B cell (primary cell): ENCODE data around the gene ATP5F1E. TPM values are rescaled to one million over a fixed set of nuclear protein-coding genes. Genes with fewer than 3 reads are reported as not detected.

Experiments used
- ATAC-seq: fragments of 200-7000 bp; cut with Tn5 transposase; one replicate; pipeline ENCODE4 v1.10.0; 2021; ENCODE audit warnings: low read depth, mild to moderate bottlenecking, moderate number of reproducible peaks, moderate library complexity
- CTCF ChIA-PET: fragments of 350-600 bp; sonication (Branson Sonifier 250); formaldehyde crosslinking; loops from one replicate; lab custom pipeline; 2021; ENCODE audit warnings: antibody characterized with exemption, inconsistent platforms; lab: Charles Lee
- POLR2A ChIA-PET: fragments of 350-600 bp; sonication (Branson Sonifier 250); formaldehyde crosslinking; loops from one replicate; lab custom pipeline; 2021; ENCODE audit warnings: antibody characterized with exemption; lab: Charles Lee
- DNase-seq: peaks from one replicate; pipeline ENCODE4 v3.0.0; 2013
- H2AFZ ChIP-seq: 2 replicates; pipeline ENCODE4 v1.6.1; 2012; ENCODE audit warnings: mild to moderate bottlenecking, low read depth, low read length; ENCODE audit not compliant: insufficient read depth, poor library complexity, severe bottlenecking
- H3K27ac ChIP-seq, 2 donors: 1 replicate in 1 of 2; 2 replicates in 1 of 2; pipeline ENCODE4 v1.5.1; 2012 to 2013; ENCODE audit warnings: low read length in 2 of 2, mild to moderate bottlenecking in 2 of 2, moderate library complexity in 1 of 2
- H3K27me3 ChIP-seq, 4 experiments: fragments of 200-600 bp in 1 of 4; sonication (generic) in 1 of 4; replicated peaks in 1 of 4; 1 replicate in 2 of 4; 2 replicates in 2 of 4; pipeline versions ENCODE4 v1.6.1 to v1.7.0; 2013 to 2016; ENCODE audit warnings: low read length in 3 of 4, mild to moderate bottlenecking in 2 of 4, mixed read lengths in 1 of 4, moderate library complexity in 1 of 4; ENCODE audit not compliant: insufficient read depth in 4 of 4, control insufficient read depth in 3 of 4; ENCODE audit errors: control extremely low read depth in 1 of 4
- H3K36me3 ChIP-seq, 2 experiments: replicated peaks in 1 of 2; 1 replicate in 1 of 2; 2 replicates in 1 of 2; pipeline versions ENCODE4 v1.6.1 to v1.7.1; 2013; ENCODE audit warnings: low read length in 1 of 2; ENCODE audit not compliant: insufficient read depth in 2 of 2, control insufficient read depth in 1 of 2; ENCODE audit errors: control extremely low read depth in 1 of 2, extremely low read depth in 1 of 2
- H3K4me1 ChIP-seq, 2 donors: fragments of 200-600 bp in 1 of 2; sonication (generic) in 1 of 2; 1 replicate in 1 of 2; 2 replicates in 1 of 2; pipeline versions ENCODE4 v1.5.1 to v1.6.1; 2013 to 2017; ENCODE audit warnings: low read length in 2 of 2; ENCODE audit not compliant: control insufficient read depth in 2 of 2, insufficient read depth in 2 of 2
- H3K4me2 ChIP-seq: replicated peaks from 2 replicates; pipeline ENCODE3; 2012; ENCODE audit warnings: mild to moderate bottlenecking, low read depth, low read length; ENCODE audit not compliant: poor library complexity, severe bottlenecking
- H3K4me3 ChIP-seq, 5 experiments: fragments of 200-600 bp in 1 of 5; sonication (generic) in 1 of 5; 1 replicate in 3 of 5; 2 replicates in 2 of 5; pipeline versions ENCODE4 v1.5.1 to v1.7.0; 2011 to 2016; ENCODE audit warnings: low read length in 4 of 5, mild to moderate bottlenecking in 4 of 5, low read depth in 2 of 5, control low read depth in 1 of 5, moderate library complexity in 1 of 5; ENCODE audit not compliant: insufficient read depth in 1 of 5; ENCODE audit errors: control extremely low read depth in 1 of 5, extremely low read depth in 1 of 5
- H3K79me2 ChIP-seq: fragments of 200-600 bp; sonication (generic); one replicate; pipeline ENCODE4 v1.6.0; 2016; ENCODE audit warnings: low read length; ENCODE audit not compliant: control insufficient read depth, insufficient read depth
- H3K9ac ChIP-seq: fragments of 200-600 bp; sonication (generic); 2 replicates; pipeline ENCODE4 v1.6.1; 2017; ENCODE audit warnings: mild to moderate bottlenecking, low read length, moderate library complexity
- H3K9me3 ChIP-seq, 3 donors: one replicate each; pipeline versions ENCODE4 v1.6.1 to v1.7.1; 2013; ENCODE audit warnings: low read length in 2 of 3; ENCODE audit not compliant: control insufficient read depth in 2 of 3, insufficient read depth in 1 of 3; ENCODE audit errors: control extremely low read depth in 1 of 3
- H4K20me1 ChIP-seq: 2 replicates; pipeline ENCODE4 v1.6.0; 2012; ENCODE audit warnings: mild to moderate bottlenecking, low read length; ENCODE audit not compliant: insufficient read depth, control insufficient read depth, poor library complexity, severe bottlenecking
- H3K27ac Mint-ChIP-seq: one replicate; pipeline ENCODE4 v1.8.0; 2021; ENCODE audit warnings: mixed read lengths
- H3K27me3 Mint-ChIP-seq: one replicate; pipeline ENCODE4 v1.8.0; 2021; ENCODE audit warnings: mixed read lengths
- H3K4me1 Mint-ChIP-seq: one replicate; pipeline ENCODE4 v1.8.0; 2021; ENCODE audit warnings: mixed read lengths
- H3K4me3 Mint-ChIP-seq: one replicate; pipeline ENCODE4 v1.8.0; 2021; ENCODE audit warnings: mixed read lengths
- H3K9me3 Mint-ChIP-seq: one replicate; pipeline ENCODE4 v1.8.0; 2022; ENCODE audit warnings: mixed read lengths; ENCODE audit not compliant: insufficient read depth
- EZH2 ChIP-seq: IDR thresholded peaks from 2 replicates; pipeline ENCODE4 v1.6.1; 2012; ENCODE audit warnings: borderline replicate concordance, low read depth, mild to moderate bottlenecking, moderate library complexity, low read length; ENCODE audit not compliant: insufficient read depth, poor library complexity, severe bottlenecking
- WGBS: methylation state at CpG from one replicate; pipeline ENCODE4 v1.1.5; 2013; ENCODE audit warnings: missing lambda C conversion rate; ENCODE audit not compliant: insufficient coverage; 5-methylcytosine and 5-hydroxymethylcytosine counted together
- intact Hi-C: fragments of 100-400 bp; cut with micrococcal nuclease; formaldehyde crosslinking; loops from one replicate; pipeline ENCODE4 v1.10.0; 2022
- polyA plus RNA-seq: library from polyadenylated mRNA; depleted of rRNA; stranded (reverse); fragments of >200 nt; gene quantifications from 2 replicates; pipeline ENCODE4 v1.2.3, GENCODE V29; 2012
- total RNA-seq, 2 donors: library from RNA; stranded (reverse); fragments of 120-200 nt in 1 of 2; gene quantifications; 1 replicate in 1 of 2; 2 replicates in 1 of 2; pipeline versions ENCODE4 v1.2.3 to v1.2.4, GENCODE V29; 2013 to 2022
- TF ChIP-seq, protein P1 (sequence below): fragments of 200-600 bp; IDR thresholded peaks from one replicate; pipeline ENCODE4 v1.8.0; 2022; ENCODE audit warnings: antibody characterized with exemption, mild to moderate bottlenecking

ATP5F1E gene
- total and polyA plus RNA-seq, 2 donors (not counting 1 experiment from before 2014, with no cell fraction given) = 22.2 to 55.0 TPM

DNA sequence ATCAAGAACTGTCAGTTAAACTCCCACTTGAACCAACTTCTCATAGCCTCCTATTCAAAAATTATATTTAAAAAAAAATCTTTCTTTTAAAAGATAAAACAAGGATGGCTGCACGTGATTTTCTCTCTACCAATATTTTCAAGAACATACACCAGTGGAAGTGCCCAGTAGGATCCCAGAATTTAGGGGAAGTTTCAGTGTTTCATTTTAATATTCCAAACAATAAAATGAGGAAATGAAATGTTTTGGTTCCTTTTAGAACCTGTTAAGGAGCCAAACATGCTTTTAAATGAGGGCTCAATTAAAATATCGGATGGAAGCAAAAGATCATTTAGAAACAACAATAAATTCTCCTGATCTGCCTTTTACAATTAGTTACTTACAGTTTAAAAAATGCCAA, 36.9 kb upstream of the ATP5F1E start:
- no peaks in the 10 kb centered on the region for H3K27me3 ChIP-seq
- H3K27ac ChIP-seq = no peak overlapping the region
- H3K4me1 ChIP-seq = peaks cover 8 to 11% of the 10 kb centered on the region in 2 donors
- TF ChIP-seq, protein P1, sequence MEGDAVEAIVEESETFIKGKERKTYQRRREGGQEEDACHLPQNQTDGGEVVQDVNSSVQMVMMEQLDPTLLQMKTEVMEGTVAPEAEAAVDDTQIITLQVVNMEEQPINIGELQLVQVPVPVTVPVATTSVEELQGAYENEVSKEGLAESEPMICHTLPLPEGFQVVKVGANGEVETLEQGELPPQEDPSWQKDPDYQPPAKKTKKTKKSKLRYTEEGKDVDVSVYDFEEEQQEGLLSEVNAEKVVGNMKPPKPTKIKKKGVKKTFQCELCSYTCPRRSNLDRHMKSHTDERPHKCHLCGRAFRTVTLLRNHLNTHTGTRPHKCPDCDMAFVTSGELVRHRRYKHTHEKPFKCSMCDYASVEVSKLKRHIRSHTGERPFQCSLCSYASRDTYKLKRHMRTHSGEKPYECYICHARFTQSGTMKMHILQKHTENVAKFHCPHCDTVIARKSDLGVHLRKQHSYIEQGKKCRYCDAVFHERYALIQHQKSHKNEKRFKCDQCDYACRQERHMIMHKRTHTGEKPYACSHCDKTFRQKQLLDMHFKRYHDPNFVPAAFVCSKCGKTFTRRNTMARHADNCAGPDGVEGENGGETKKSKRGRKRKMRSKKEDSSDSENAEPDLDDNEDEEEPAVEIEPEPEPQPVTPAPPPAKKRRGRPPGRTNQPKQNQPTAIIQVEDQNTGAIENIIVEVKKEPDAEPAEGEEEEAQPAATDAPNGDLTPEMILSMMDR = no peak
- TF ChIP-seq EZH2 = no peak
- no peak overlapping the region for H3K4me3 Mint-ChIP-seq
- H3K36me3 ChIP-seq = no peaks in the 10 kb centered on the region
- H2AFZ ChIP-seq = no peak overlapping the region
- ChIA-PET POLR2A (no interaction called here), CTCF (no interaction called here)
- no peaks in the 10 kb centered on the region for H3K9me3 ChIP-seq
- H3K4me1 Mint-ChIP-seq = peaks cover 14% of the 10 kb centered on the region
- no peak overlapping the region for H3K4me3 ChIP-seq
- no peak overlapping the region for H3K27ac Mint-ChIP-seq
- no peak for ATAC-seq
- intact Hi-C loops = no loop called here
- WGBS = no CpG with 5 or more reads among the region's 2 CpGs
- no peak for DNase-seq
- no peaks in the 10 kb centered on the region for H4K20me1 ChIP-seq
- H3K9me3 Mint-ChIP-seq = no peaks in the 10 kb centered on the region
- H3K27me3 Mint-ChIP-seq = peaks cover 4% of the 10 kb centered on the region
- no peak overlapping the region for H3K9ac ChIP-seq
- H3K79me2 ChIP-seq = no peaks in the 10 kb centered on the region
- H3K4me2 ChIP-seq = no peak overlapping the region

DNA sequence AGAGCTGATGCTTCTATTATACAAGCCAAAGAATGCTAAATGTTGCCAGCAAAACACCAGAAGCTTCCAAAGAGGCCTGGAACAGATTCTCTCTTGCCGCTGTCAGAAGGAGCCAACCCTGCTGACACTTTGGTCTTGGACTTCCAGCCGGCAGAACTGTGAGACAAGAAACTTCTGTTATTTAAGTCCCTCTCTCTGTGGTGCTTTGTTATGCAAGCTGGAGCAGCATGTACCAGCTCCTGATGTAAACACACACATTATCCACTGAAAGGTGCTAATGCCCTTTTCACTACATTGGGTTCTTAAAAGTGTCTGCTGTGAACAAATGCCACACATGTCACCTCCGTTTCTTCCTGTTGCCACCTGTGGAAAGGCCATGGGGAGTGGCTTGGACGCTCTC, 36.4 kb upstream of the ATP5F1E start:
- CTCF ChIA-PET = no interaction called here

More for the DNA sequence above, 36.4 kb upstream of the ATP5F1E start:
- no peaks in the 10 kb centered on the region for H3K36me3 ChIP-seq
- Mint-ChIP-seq H3K4me3 (no peak overlapping the region), H3K27ac (no peak overlapping the region), H3K27me3 (peaks cover 9% of the 10 kb centered on the region), H3K9me3 (no peaks in the 10 kb centered on the region), H3K4me1 (peaks cover 14% of the 10 kb centered on the region)
- H3K9me3 ChIP-seq = no peaks in the 10 kb centered on the region
- H3K4me3 ChIP-seq = no peak overlapping the region
- POLR2A ChIA-PET = no interaction called here
- no peak overlapping the region for H3K9ac ChIP-seq
- no peak overlapping the region for H3K27ac ChIP-seq
- ATAC-seq = no peak
- intact Hi-C loops = no loop called here
- no peak for DNase-seq
- H3K4me2 ChIP-seq = no peak overlapping the region
- WGBS = 100% methylated on average over 4 of the region's 4 CpGs
- no peaks in the 10 kb centered on the region for H3K79me2 ChIP-seq
- H4K20me1 ChIP-seq = no peaks in the 10 kb centered on the region
- peaks cover 8 to 11% of the 10 kb centered on the region in 2 donors for H3K4me1 ChIP-seq
- no peak overlapping the region for H2AFZ ChIP-seq
- TF ChIP-seq, protein P1 = no peak
- TF ChIP-seq EZH2 = no peak
- no peaks in the 10 kb centered on the region for H3K27me3 ChIP-seq
